Spleen (tissue), 11 donors: ENCODE measurements around the gene FNBP1. TPM values are rescaled to one million over a fixed set of nuclear protein-coding genes. Genes with fewer than 3 reads are reported as not detected.

ENCODE experiments used
- DNase-seq: peaks from one replicate; pipeline ENCODE4 v3.0.0-alpha.2; 2020
- H3K27ac ChIP-seq, 8 donors: fragments of 200-600 bp; sonication (generic) in 7 of 8; 1 replicate in 4 of 8; 2 replicates in 4 of 8; pipeline versions ENCODE4 v1.5.0 to v1.8.0; 2016 to 2021; ENCODE audit warnings: inconsistent platforms in 4 of 8, mild to moderate bottlenecking in 4 of 8, moderate library complexity in 1 of 8
- H3K27me3 ChIP-seq, 7 donors: fragments of 200-600 bp; sonication (generic) in 6 of 7; replicated peaks in 1 of 7; 1 replicate in 4 of 7; 2 replicates in 3 of 7; pipeline versions ENCODE4 v1.5.0 to v1.8.0; 2016 to 2021; ENCODE audit warnings: inconsistent platforms in 3 of 7, mild to moderate bottlenecking in 1 of 7
- H3K36me3 ChIP-seq, 6 donors: fragments of 200-600 bp; sonication (generic) in 5 of 6; 1 replicate in 4 of 6; 2 replicates in 2 of 6; pipeline versions ENCODE4 v1.5.0 to v1.8.0; 2016 to 2021; ENCODE audit warnings: inconsistent platforms in 2 of 6
- H3K4me1 ChIP-seq, 6 donors: fragments of 200-600 bp; sonication (generic) in 5 of 6; 1 replicate in 3 of 6; 2 replicates in 3 of 6; pipeline versions ENCODE4 v1.5.0 to v1.8.0; 2016 to 2021; ENCODE audit warnings: inconsistent platforms in 3 of 6
- H3K4me3 ChIP-seq, 8 donors: fragments of 200-600 bp; sonication (generic) in 7 of 8; 1 replicate in 4 of 8; 2 replicates in 4 of 8; pipeline versions ENCODE4 v1.5.0 to v1.8.0; 2016 to 2021; ENCODE audit warnings: inconsistent platforms in 4 of 8, mild to moderate bottlenecking in 4 of 8, moderate library complexity in 2 of 8
- H3K9me3 ChIP-seq, 8 donors: fragments of 200-600 bp; sonication (generic) in 7 of 8; 1 replicate in 4 of 8; 2 replicates in 4 of 8; pipeline versions ENCODE4 v1.5.0 to v1.8.0; 2016 to 2021; ENCODE audit warnings: inconsistent platforms in 4 of 8
- POLR2A ChIP-seq, 3 donors: fragments of 450-650 bp; IDR thresholded peaks; one replicate each; pipeline ENCODE4 v1.5.1; 2017; ENCODE audit warnings: antibody characterized with exemption in 3 of 3, mild to moderate bottlenecking in 1 of 3
- POLR2AphosphoS5 ChIP-seq, 3 donors: sonication (generic); formaldehyde crosslinking; IDR thresholded peaks; one replicate each; pipeline ENCODE4 v1.5.1; 2017; ENCODE audit warnings: antibody characterized with exemption in 3 of 3
- WGBS, 5 donors: extraction: QIAGEN DNeasy Blood & Tissue Kit in 3 of 5; methylation state at CpG; one replicate each; pipeline versions ENCODE4 v1.1.5 to v1.1.7; 2013 to 2018; 5-methylcytosine and 5-hydroxymethylcytosine counted together
- intact Hi-C: fragments of 100-400 bp; cut with DNase I; formaldehyde crosslinking; loops from one replicate; pipeline ENCODE4 v1.15.0; 2023; ENCODE audit warnings: low total_unique reads
- polyA plus RNA-seq, 3 donors: library from polyadenylated mRNA; stranded (reverse); fragments of 200-250 nt; gene quantifications; one replicate each; pipeline ENCODE4 v1.2.1, GENCODE V29; 2013
- total RNA-seq, 7 donors: library from RNA; depleted of rRNA in 3 of 7; stranded (reverse); fragments of >200 nt in 3 of 7; fragmentation: NEBNext Ultra II Directional in 4 of 7; extraction: Animal tissue kit (Norgen Biotek cat#: 25700) in 4 of 7; gene quantifications; one replicate each; pipeline versions ENCODE4 v1.1.0 to v1.2.1, GENCODE V29; 2016 to 2021
- TF ChIP-seq, protein P1 (sequence below), 11 experiments: fragments of 200-600 bp in 7 of 11; fragments of 450-650 bp in 4 of 11; sonication (generic) in 4 of 11; IDR thresholded peaks in 8 of 11; conservative IDR thresholded peaks in 3 of 11; 1 replicate in 7 of 11; 2 replicates in 4 of 11; pipeline versions ENCODE4 v1.4.0 to v1.8.0; 2016 to 2021; ENCODE audit warnings: antibody characterized with exemption in 11 of 11, inconsistent platforms in 4 of 11, mild to moderate bottlenecking in 1 of 11
- donor health status: healthy with polysubstance abuse.
- donor health status: DM: no; HTN: no; CAD: no; lungs with moderate emphysema.
- donor health status: DM: no; HTN: no; CAD: no.
- donor health status: Bipolar disorder and iron deficiency.
- donor health status: healthy.
- donor health status: DM: no; HTN: no; CAD: no.
- donor health status: DM: yes; HTN: yes; CAD: no.

Gene FNBP1
- total and polyA plus RNA-seq, 10 donors, result 40.6 to 156 (median 146) TPM

GRCh38 chr9:129934780-129935179, 108.2 kb downstream of the FNBP1 start:
- no peak overlapping the region for H3K4me3 ChIP-seq
- DNase-seq, result peak; percentile 39
- peaks cover 0 to 60% (median 6%) of the 10 kb centered on the region in 6 donors for H3K36me3 ChIP-seq
- H3K27me3 ChIP-seq, result no peaks in the 10 kb centered on the region
- TF ChIP-seq POLR2AphosphoS5 (IDR thresholded peaks at IDR 0.05), result peak in 1 of 3 donors; percentile 14
- no peak for TF ChIP-seq POLR2A (IDR thresholded peaks at IDR 0.05)
- peak overlapping the region; percentile 14 to 79 (median 72) for H3K27ac ChIP-seq
- 47 to 63% (median 61%) methylated on average over 5 of the region's 5 CpGs for WGBS, 5 donors
- peaks cover 32 to 99% (median 72%) of the 10 kb centered on the region in 6 donors for H3K4me1 ChIP-seq
- no peaks in the 10 kb centered on the region for H3K9me3 ChIP-seq
- intact Hi-C loops, result no loop called here

GRCh38 chr9:129934041-129934591, 108.9 kb downstream of the FNBP1 start:
- H3K27ac ChIP-seq, result peak overlapping the region; percentile 14 to 79 (median 72)
- no peaks in the 10 kb centered on the region for H3K27me3 ChIP-seq
- peaks cover 32 to 93% (median 71%) of the 10 kb centered on the region in 6 donors for H3K4me1 ChIP-seq
- no peaks in the 10 kb centered on the region for H3K9me3 ChIP-seq
- 36 to 74% (median 61%) methylated on average over 4 of the region's 4 CpGs for WGBS, 5 donors
- H3K4me3 ChIP-seq, result no peak overlapping the region
- H3K36me3 ChIP-seq, result peaks cover 0 to 62% (median 7%) of the 10 kb centered on the region in 6 donors
- intact Hi-C loops, result no loop called here
- DNase-seq, result no peak
- TF ChIP-seq, protein P1, sequence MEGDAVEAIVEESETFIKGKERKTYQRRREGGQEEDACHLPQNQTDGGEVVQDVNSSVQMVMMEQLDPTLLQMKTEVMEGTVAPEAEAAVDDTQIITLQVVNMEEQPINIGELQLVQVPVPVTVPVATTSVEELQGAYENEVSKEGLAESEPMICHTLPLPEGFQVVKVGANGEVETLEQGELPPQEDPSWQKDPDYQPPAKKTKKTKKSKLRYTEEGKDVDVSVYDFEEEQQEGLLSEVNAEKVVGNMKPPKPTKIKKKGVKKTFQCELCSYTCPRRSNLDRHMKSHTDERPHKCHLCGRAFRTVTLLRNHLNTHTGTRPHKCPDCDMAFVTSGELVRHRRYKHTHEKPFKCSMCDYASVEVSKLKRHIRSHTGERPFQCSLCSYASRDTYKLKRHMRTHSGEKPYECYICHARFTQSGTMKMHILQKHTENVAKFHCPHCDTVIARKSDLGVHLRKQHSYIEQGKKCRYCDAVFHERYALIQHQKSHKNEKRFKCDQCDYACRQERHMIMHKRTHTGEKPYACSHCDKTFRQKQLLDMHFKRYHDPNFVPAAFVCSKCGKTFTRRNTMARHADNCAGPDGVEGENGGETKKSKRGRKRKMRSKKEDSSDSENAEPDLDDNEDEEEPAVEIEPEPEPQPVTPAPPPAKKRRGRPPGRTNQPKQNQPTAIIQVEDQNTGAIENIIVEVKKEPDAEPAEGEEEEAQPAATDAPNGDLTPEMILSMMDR (IDR thresholded peaks at IDR 0.05 in 8 of 11, conservative IDR thresholded peaks at IDR 0.05 in 3 of 11), result no peak
- TF ChIP-seq POLR2A (IDR thresholded peaks at IDR 0.05), result no peak
- no peak for TF ChIP-seq POLR2AphosphoS5 (IDR thresholded peaks at IDR 0.05)

DNA sequence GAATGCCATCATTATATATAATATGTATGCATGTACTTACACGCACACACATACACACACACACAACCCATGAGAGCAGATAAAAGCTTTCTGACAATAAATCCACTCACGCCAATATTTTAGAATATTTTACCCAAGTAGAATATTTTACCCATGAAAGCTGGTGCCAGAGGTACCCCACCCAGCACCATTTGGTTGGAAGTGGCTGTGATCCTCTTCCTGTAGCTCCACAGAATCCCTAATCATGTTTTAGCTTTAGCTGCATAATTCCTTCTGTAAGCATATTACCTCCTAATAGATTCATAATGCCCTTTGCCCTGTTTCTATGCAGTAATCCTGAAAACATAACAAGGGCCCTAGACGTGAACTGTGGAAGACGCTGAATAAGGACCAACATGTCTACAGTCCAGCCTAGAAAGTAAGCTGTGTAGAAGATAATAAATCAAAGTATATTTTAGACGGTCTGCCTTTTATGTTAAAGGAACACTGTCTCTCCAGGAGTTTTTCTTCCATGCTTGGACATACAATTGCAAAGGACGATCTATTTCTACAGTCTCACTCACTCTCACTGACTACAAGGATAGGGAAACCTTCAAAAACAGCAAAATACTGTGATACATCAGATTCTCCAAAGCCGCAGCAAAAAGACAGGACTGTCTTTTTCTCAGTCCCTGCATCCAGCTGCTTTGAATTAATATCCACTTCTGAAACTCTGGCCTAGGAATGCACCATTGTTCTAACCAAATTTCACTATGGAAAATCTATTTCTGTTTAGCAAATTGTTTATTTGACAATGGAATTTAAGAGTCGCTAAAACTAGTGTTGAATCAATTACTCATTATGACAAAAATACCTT, 109.6 kb downstream of the FNBP1 start:
- no peak for TF ChIP-seq POLR2A (IDR thresholded peaks at IDR 0.05)
- no peak for TF ChIP-seq POLR2AphosphoS5 (IDR thresholded peaks at IDR 0.05)
- TF ChIP-seq, protein P1 (IDR thresholded peaks at IDR 0.05 in 8 of 11, conservative IDR thresholded peaks at IDR 0.05 in 3 of 11), result no peak
- peaks cover 0 to 62% (median 13%) of the 10 kb centered on the region in 6 donors for H3K36me3 ChIP-seq
- peak overlapping the region in 7 of 8 donors; percentile 60 to 79 (median 72) for H3K27ac ChIP-seq
- H3K4me3 ChIP-seq, result no peak overlapping the region
- intact Hi-C loops, result no loop called here
- WGBS, 5 donors, result 64 to 80% (median 72%) methylated on average over 8 of the region's 8 CpGs
- no peaks in the 10 kb centered on the region for H3K27me3 ChIP-seq
- peaks cover 32 to 86% (median 64%) of the 10 kb centered on the region in 6 donors for H3K4me1 ChIP-seq
- DNase-seq, result no peak
- no peaks in the 10 kb centered on the region for H3K9me3 ChIP-seq

GRCh38 chr9:129932303-129933151, 110.5 kb downstream of the FNBP1 start:
- intact Hi-C loops, result no loop called here

More at GRCh38 chr9:129932303-129933151, 110.5 kb downstream of the FNBP1 start:
- peaks cover 32 to 77% (median 57%) of the 10 kb centered on the region in 6 donors for H3K4me1 ChIP-seq
- 13 to 28% (median 15%) methylated on average over 8 of the region's 8 CpGs for WGBS, 5 donors
- no peaks in the 10 kb centered on the region for H3K9me3 ChIP-seq
- H3K4me3 ChIP-seq, result peak overlapping the region in 1 of 8 donors; percentile 3
- no peaks in the 10 kb centered on the region for H3K27me3 ChIP-seq
- no peak for DNase-seq
- peak overlapping the region; percentile 29 to 79 (median 72) for H3K27ac ChIP-seq
- TF ChIP-seq POLR2A (IDR thresholded peaks at IDR 0.05) (no peak), POLR2AphosphoS5 (IDR thresholded peaks at IDR 0.05) (no peak)
- TF ChIP-seq, protein P1 (IDR thresholded peaks at IDR 0.05 in 8 of 11, conservative IDR thresholded peaks at IDR 0.05 in 3 of 11), result no peak
- peaks cover 0 to 62% (median 21%) of the 10 kb centered on the region in 6 donors for H3K36me3 ChIP-seq
